HCT116 (cell line): ENCODE data around the gene SLC8A1.

Experiments used
- CBX3 ChIP-seq: IDR thresholded peaks from 2 replicates; pipeline ENCODE4 v1.6.1; 2012; ENCODE audit warnings: low read depth
- EGR1 ChIP-seq: IDR thresholded peaks from 2 replicates; pipeline ENCODE4 v1.6.1; 2012; ENCODE audit warnings: low read depth
- ELF1 ChIP-seq: IDR thresholded peaks from 2 replicates; pipeline ENCODE4 v1.6.1; 2012; ENCODE audit warnings: low read depth, borderline replicate concordance
- EZH2 ChIP-seq: fragments of 200-600 bp; sonication (generic); IDR thresholded peaks from 2 replicates; pipeline ENCODE4 v1.6.1; 2017; ENCODE audit warnings: antibody characterized with exemption, mixed run types
- EZH2phosphoT487 ChIP-seq: fragments of 200-600 bp; IDR thresholded peaks from 2 replicates; pipeline ENCODE4 v1.6.1; 2018; ENCODE audit warnings: antibody characterized with exemption, borderline replicate concordance
- FOSL1 ChIP-seq: IDR thresholded peaks from 2 replicates; pipeline ENCODE4 v1.6.1; 2012; ENCODE audit warnings: low read depth
- MAX ChIP-seq: IDR thresholded peaks from 2 replicates; pipeline ENCODE4 v1.6.1; 2012
- POLR2A ChIP-seq: IDR thresholded peaks from 2 replicates; pipeline ENCODE4 v1.7.0; 2011; ENCODE audit warnings: borderline replicate concordance; ENCODE audit not compliant: insufficient read depth, insufficient read length; ENCODE audit errors: extremely low read depth
- POLR2AphosphoS5 ChIP-seq: IDR thresholded peaks from 2 replicates; pipeline ENCODE4 v1.6.1; 2011; ENCODE audit warnings: mild to moderate bottlenecking, low read depth, low read length, moderate library complexity
- REST ChIP-seq: IDR thresholded peaks from 2 replicates; pipeline ENCODE4 v1.6.1; 2012; ENCODE audit warnings: low read depth
- YY1 ChIP-seq: IDR thresholded peaks from 2 replicates; pipeline ENCODE4 v1.6.1; 2011; ENCODE audit warnings: low read length, low read depth, moderate library complexity, mild to moderate bottlenecking; ENCODE audit not compliant: insufficient replicate concordance; ENCODE audit errors: extremely low read depth
- TF ChIP-seq, protein P1 (sequence below), 3 experiments: fragments of 200-600 bp in 1 of 3; sonication (generic) in 1 of 3; IDR thresholded peaks in 2 of 3; conservative IDR thresholded peaks in 1 of 3; 2 replicates each; pipeline ENCODE4 v1.5.1; 2012 to 2017; ENCODE audit warnings: low read depth in 2 of 3, low read length in 2 of 3, antibody characterized with exemption in 1 of 3, borderline replicate concordance in 1 of 3, control low read depth in 1 of 3, mild to moderate bottlenecking in 1 of 3, mixed read lengths in 1 of 3, mixed run types in 1 of 3, moderate library complexity in 1 of 3; ENCODE audit not compliant: insufficient read depth in 1 of 3
- TF ChIP-seq, protein P2 (sequence below): IDR thresholded peaks from 2 replicates; pipeline ENCODE4 v1.6.1; 2012

- TF ChIP-seq POLR2AphosphoS5 (no peak), REST (no peak), YY1 (no peak), POLR2A (no peak), CBX3 (no peak), ELF1 (no peak), FOSL1 (no peak), MAX (no peak), EZH2phosphoT487 (no peak), EGR1 (no peak), EZH2 (no peak)
- TF ChIP-seq, protein P1, sequence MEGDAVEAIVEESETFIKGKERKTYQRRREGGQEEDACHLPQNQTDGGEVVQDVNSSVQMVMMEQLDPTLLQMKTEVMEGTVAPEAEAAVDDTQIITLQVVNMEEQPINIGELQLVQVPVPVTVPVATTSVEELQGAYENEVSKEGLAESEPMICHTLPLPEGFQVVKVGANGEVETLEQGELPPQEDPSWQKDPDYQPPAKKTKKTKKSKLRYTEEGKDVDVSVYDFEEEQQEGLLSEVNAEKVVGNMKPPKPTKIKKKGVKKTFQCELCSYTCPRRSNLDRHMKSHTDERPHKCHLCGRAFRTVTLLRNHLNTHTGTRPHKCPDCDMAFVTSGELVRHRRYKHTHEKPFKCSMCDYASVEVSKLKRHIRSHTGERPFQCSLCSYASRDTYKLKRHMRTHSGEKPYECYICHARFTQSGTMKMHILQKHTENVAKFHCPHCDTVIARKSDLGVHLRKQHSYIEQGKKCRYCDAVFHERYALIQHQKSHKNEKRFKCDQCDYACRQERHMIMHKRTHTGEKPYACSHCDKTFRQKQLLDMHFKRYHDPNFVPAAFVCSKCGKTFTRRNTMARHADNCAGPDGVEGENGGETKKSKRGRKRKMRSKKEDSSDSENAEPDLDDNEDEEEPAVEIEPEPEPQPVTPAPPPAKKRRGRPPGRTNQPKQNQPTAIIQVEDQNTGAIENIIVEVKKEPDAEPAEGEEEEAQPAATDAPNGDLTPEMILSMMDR (IDR thresholded peaks at IDR 0.05 in 2 of 3, conservative IDR thresholded peaks at IDR 0.05 in 1 of 3; ENCODE audit: borderline replicate concordance in 1 of 3, insufficient read depth in 1 of 3, low read depth in 2 of 3, low read length in 2 of 3), result no peak
- TF ChIP-seq, protein P2, sequence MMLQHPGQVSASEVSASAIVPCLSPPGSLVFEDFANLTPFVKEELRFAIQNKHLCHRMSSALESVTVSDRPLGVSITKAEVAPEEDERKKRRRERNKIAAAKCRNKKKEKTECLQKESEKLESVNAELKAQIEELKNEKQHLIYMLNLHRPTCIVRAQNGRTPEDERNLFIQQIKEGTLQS, result no peak
These were observed 159.6 kb downstream of the SLC8A1 start for GRCh38 chr2:40292291-40292690.
